Measurements from ENCODE around the gene SYCE3. TPM values are rescaled to one million over a fixed set of nuclear protein-coding genes. Genes with fewer than 3 reads are reported as not detected.
A peak's percentile ranks its signal among the peaks of the same experiment; 100 is the strongest.

SYCE3 gene
- total and polyA plus RNA-seq, 11 donors: not detected

DNA sequence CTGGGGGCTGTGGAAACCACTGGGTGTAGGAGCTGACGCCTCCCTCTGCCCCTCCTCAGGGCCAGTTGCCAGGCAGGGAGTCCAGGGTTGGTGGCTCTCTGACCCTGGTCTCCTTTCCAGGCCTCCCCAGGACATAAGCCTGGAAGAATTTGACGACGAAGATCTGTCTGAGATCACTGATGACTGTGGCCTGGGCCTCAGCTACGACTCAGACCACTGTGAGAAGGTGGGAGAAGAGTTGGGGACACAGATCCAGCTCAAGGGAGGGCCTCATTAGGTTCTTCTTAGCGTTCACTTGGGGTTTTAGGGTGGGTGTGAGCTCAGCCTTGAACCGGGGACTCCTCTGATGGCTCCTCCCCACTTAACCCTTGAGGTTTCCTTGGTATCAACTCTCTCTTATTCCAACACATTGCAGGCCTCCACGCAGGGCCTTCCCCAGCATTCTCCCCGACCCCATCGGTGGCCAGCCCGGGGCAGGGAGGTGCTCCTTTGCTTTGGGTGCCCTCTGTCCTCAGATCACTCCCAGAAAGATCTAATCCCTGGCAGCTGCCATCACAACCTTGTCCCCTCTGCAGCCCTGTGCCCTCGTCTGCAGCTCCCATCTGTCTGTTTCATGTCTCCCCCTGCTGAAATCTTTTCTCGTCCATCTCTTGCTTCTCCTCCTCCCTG lies 39.1 kb upstream of the SYCE3 start:
- no peak for ATAC-seq
- Histone ChIP-seq H3K9me3 (no peaks in the 10 kb centered on the region), H3K27me3 (peaks cover 17 to 79% (median 61%) of the 10 kb centered on the region in 9 donors), H3K27ac (no peak overlapping the region), H3K4me3 (no peak overlapping the region), H3K4me1 (peaks cover 0 to 26% (median 0%) of the 10 kb centered on the region in 12 donors), H3K36me3 (no peaks in the 10 kb centered on the region)
- 56 to 65% (median 62%) methylated on average over 12 of the region's 12 CpGs for WGBS, 4 donors
- no peak for DNase-seq
- intact Hi-C loops (cut with DNase I): no loop called here
- TF ChIP-seq POLR2A (IDR thresholded peaks at IDR 0.05): no peak

DNA sequence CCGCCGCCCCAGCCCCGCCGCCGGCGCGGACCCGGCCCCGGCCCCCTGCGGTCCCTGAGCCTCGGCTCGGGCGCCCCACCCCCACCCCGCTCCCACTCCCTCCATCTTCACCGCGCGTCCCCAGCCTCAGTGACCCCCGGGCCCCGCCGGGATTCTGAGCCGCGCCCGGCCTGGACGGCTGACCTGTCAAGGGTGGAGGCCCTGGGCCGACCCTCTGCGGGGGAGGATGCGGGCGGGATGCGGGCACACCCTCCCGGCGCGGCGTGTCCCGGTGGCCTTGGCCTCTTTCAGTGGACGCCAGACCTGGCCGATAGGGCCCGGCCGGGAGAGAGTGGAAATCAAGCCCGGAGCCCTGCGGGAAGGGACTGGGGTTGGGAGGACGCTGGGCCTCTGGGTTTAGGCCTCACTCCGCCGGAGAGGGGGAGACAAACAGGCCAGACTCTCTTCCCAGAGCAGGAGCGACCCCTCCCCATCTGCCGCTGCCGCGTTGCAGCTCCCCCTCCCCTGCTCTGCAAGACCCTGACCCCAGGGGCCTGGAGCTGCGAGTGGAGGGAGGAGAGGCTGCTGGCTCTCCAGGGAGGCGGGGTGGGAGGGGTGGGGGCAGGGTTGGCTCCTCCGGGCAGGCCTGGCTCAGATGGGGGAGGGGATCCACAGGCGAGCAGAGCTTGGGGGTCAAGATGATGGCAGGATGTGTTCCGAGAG lies 38.4 kb upstream of the SYCE3 start:
- intact Hi-C loops (cut with DNase I): no loop called here
- Histone ChIP-seq H3K4me1 (peaks cover 0 to 26% (median 0%) of the 10 kb centered on the region in 12 donors), H3K4me3 (peak overlapping the region in 9 of 12 donors; percentile 34 to 55 (median 48)), H3K36me3 (no peaks in the 10 kb centered on the region), H3K9me3 (no peaks in the 10 kb centered on the region), H3K27ac (no peak overlapping the region), H3K27me3 (peaks cover 17 to 77% (median 57%) of the 10 kb centered on the region in 9 donors)
- ATAC-seq (peak in 1 of 4 donors; percentile 5), DNase-seq (no peak)
- TF ChIP-seq POLR2A (IDR thresholded peaks at IDR 0.05): no peak
- TF ChIP-seq, protein P1, sequence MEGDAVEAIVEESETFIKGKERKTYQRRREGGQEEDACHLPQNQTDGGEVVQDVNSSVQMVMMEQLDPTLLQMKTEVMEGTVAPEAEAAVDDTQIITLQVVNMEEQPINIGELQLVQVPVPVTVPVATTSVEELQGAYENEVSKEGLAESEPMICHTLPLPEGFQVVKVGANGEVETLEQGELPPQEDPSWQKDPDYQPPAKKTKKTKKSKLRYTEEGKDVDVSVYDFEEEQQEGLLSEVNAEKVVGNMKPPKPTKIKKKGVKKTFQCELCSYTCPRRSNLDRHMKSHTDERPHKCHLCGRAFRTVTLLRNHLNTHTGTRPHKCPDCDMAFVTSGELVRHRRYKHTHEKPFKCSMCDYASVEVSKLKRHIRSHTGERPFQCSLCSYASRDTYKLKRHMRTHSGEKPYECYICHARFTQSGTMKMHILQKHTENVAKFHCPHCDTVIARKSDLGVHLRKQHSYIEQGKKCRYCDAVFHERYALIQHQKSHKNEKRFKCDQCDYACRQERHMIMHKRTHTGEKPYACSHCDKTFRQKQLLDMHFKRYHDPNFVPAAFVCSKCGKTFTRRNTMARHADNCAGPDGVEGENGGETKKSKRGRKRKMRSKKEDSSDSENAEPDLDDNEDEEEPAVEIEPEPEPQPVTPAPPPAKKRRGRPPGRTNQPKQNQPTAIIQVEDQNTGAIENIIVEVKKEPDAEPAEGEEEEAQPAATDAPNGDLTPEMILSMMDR (IDR thresholded peaks at IDR 0.05): no peak
- WGBS, 4 donors: 9 to 63% (median 11%) methylated on average over 4 to 52 of the region's 52 CpGs

DNA sequence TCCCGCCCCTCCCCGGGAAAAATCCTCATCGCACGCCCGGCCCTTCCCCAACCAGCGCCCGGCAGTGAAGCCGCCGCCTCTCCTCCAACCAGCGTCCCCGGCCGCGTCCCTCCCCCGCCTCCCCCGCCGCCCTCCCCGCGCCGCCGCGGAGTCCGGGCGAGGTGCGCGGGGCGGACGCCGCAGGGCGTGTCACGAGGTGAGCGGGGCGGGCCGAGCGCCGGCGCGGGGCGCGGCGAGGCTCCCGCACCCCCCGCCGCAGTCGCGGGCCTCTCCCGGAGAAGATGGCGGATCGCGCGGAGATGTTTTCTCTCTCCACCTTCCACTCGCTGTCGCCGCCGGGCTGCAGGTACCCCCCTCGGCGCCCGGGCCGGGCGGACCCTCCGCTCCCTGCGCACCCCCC lies 37.8 kb upstream of the SYCE3 start, which contains the start of gene MAPK8IP2:
Gene MAPK8IP2, plus strand, starts transcription at position 256 of the 400 bp plus-strand sequence. Its CDS starts 26 bp downstream, at position 282.
- no peak within 1 kb of the TSS for H3K27ac ChIP-seq
- DNase-seq: no peak
- H3K9me3 ChIP-seq: no peaks in the 10 kb centered on the region
- intact Hi-C loops (cut with DNase I): no loop called here
- peaks cover 0 to 26% (median 0%) of the 10 kb centered on the region in 12 donors for H3K4me1 ChIP-seq
- no peaks in the 10 kb centered on the region for H3K36me3 ChIP-seq
- peaks cover 17 to 71% (median 55%) of the 10 kb centered on the region in 9 donors for H3K27me3 ChIP-seq
- WGBS, 4 donors: 0 to 1% (median 0%) methylated on average over 5 to 61 of the region's 61 CpGs; no CpG with 5 or more reads in 1 of the 4 donors
- no peak for ATAC-seq
- no peak for TF ChIP-seq POLR2A (IDR thresholded peaks at IDR 0.05)
- TF ChIP-seq, protein P1 (IDR thresholded peaks at IDR 0.05): no peak
- peak within 1 kb of the TSS in 11 of 12 donors; percentile 11 to 55 (median 46) for H3K4me3 ChIP-seq

DNA sequence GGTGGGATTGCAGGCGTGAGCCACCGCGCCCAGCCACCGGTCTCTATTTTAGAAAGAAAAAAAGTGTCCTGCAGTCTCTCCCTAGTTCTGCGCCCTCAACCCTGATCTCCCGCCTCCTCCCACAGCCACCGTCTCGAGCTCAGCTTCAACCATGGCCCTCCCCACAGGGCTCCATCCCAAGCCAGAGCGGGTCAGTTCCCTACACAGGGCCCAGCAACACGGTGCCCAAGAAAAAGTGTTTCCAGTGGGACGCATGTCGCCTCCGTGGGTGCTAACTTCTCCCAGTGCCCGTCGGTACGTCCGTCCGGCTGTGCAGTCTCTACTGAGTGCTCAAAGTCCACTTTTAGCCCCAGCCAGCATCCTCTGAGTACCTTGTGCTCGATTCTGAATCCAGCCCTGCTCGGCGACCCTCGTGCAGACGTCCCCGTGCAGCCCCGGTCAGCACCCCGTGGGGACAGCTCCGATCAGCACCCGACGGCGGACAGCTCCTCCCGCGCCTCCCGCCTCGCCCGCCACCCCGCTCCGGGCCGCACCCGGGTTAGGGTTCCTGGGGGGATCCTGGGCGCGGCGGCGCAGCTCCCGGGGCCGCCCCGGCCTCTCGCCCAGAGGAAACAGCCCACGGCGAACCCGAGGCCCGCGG lies 37.2 kb upstream of the SYCE3 start:
- intact Hi-C loops (cut with DNase I): no loop called here
- TF ChIP-seq POLR2A (IDR thresholded peaks at IDR 0.05): no peak
- TF ChIP-seq, protein P1 (IDR thresholded peaks at IDR 0.05): no peak
- Histone ChIP-seq H3K36me3 (no peaks in the 10 kb centered on the region), H3K27me3 (peaks cover 17 to 65% (median 50%) of the 10 kb centered on the region in 9 donors), H3K27ac (no peak overlapping the region), H3K4me1 (peaks cover 0 to 26% (median 0%) of the 10 kb centered on the region in 12 donors), H3K9me3 (no peaks in the 10 kb centered on the region), H3K4me3 (peak overlapping the region in 11 of 12 donors; percentile 11 to 55 (median 46))
- ATAC-seq (peak; percentile 28 to 90 (median 82)), DNase-seq (peak in 4 of 5 donors; percentile 54 to 86 (median 64))
- 14 to 33% (median 19%) methylated on average over 26 to 52 of the region's 52 CpGs for WGBS, 4 donors
